NCI-H2107 treated with DMSO at 0.1 percent for 48 hours (cell line): ENCODE measurements around the gene RRP15.
"Not testable (repeated sequence)": the region's sequence is repeated elsewhere in the genome, so short reads cannot be mapped to it uniquely, and the experiment has no call there.

Experiments
- DNase-seq: peaks from one replicate; lab custom pipeline; 2025; ENCODE audit not compliant: unreplicated experiment; lab: John Stamatoyannopoulos, UW

The RRP15 gene

DNA sequence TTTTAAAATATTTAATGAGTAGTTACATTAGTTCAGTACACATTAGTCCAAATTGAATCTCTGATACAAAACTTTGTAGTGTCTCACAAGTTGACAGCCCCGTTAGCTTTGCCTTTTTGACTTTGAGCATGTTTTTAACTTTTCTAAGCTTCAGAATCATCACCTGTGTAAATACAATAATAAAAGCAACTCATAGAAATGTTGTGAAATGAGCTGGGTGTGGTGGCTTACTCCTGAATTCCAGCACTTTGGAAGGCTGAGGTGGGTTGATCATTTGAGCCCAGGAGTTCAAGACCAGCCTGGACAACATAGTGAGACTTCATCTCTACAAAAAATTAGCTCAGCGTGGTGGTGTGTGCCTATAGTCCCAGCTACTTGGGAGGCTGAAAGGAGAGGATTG lies 11.1 kb downstream of the RRP15 start:
- DNase-seq, result no peak

DNA sequence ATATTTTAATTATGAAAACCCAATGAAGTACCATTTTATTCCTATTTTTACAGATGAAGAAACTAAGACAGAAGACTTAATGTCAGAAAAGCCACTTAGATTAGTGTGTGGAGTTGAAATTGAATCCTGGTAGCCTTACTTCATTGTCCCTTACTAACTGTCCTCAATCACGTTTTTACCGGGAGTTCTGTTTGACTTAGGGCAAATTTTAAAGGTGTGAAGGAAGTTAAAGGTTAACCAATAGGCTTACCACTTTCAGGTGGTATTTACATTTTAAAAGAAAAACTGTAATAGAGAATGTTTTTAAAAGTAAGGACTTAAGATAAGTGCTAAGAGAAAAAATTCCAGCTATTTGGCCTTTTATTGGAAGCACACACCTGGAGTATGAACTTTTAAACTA lies 12.4 kb downstream of the RRP15 start:
- DNase-seq, result no peak

DNA sequence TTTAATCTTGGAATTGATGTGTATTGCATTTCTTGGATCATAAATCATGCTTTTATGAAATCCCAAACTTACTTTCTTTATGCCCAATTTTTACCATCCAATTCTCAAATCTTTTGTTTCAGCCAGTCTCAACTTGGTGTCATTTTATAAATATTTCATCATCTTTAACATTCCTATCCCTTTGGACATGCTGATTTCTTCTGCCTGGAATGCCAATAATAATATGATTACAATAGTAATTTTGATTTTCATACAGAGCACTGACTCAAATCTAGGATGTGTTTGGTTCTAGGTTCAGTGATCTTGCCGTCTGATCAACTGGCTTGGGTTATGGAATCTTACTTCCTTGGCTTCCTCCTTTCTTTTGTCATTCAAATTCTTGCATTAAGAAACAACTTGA lies 12.8 kb downstream of the RRP15 start:
- DNase-seq, result no peak

DNA sequence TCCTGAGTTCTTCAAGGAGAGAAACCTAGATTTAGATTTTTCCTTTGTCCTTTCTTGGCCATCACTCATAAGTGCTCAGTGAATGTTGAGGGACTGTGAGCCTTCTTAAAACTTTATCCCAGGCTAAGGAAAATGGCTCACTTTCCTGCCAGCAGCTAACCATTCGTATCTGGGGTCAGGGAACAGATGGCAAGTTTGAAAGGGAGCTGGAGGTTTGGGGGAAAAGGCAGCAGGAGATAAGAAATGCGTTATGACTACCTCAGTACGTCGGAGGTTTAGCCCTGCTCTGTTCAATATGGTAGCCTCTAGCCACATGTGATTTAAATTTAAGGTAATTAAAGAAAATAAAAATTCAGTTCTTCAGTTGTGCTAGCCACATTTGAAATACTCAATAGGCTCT lies 13.3 kb downstream of the RRP15 start:
- DNase-seq, result no peak

DNA sequence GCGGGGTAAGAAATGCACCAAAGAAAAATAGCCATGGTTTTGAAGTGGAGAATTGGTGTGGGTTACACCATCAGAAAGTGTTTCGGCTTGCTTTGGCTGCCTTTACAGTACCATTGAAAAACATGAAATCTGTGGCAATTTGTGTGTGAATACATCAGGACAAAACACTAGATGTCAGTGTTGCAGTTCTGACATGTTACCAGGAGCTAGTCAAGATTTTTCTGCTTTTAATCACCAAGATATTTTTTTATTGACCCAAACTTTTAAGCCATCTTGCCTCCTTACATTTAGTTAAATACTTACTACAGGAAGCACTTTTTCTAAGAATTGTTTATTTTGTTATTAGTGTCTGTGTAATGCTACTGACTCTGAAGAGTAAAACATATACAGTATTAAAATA lies 14.3 kb downstream of the RRP15 start:
- DNase-seq, result no peak

DNA sequence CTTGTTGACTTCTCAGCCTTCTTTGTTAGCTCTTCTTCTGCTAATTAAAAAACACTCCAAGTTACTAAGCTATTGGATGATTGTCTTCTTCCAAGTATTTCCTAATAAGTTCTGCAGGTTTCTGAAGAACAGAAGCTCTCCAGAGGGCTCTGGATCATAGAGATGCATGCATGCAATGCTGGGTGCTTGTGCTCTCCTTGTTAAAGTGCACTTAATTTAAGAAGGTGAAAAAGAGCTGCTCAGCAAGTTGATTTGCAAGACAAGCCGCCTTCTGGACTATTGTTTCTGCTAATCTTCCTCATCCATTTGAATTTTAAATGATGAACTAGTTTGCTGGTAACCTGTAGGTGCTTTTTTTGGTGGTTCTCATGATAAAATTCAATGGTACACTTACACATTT lies 16.1 kb downstream of the RRP15 start:
- no peak for DNase-seq

DNA sequence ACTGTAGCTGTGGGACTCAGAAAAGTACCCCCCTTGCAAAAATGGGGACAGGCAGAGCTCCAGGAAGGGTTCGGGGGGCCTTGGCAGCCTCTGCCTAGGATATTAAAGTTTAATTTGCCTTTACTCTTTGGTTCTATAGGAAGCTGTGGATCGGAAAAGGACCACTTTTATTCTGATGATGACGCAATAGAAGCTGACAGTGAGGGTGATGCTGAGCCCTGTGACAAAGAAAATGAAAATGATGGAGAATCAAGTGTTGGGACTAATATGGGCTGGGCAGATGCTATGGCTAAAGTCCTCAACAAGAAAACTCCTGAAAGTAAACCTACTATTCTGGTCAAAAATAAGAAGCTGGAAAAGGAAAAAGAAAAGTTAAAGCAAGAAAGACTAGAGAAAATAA lies 17.1 kb downstream of the RRP15 start:
- no peak for DNase-seq

DNA sequence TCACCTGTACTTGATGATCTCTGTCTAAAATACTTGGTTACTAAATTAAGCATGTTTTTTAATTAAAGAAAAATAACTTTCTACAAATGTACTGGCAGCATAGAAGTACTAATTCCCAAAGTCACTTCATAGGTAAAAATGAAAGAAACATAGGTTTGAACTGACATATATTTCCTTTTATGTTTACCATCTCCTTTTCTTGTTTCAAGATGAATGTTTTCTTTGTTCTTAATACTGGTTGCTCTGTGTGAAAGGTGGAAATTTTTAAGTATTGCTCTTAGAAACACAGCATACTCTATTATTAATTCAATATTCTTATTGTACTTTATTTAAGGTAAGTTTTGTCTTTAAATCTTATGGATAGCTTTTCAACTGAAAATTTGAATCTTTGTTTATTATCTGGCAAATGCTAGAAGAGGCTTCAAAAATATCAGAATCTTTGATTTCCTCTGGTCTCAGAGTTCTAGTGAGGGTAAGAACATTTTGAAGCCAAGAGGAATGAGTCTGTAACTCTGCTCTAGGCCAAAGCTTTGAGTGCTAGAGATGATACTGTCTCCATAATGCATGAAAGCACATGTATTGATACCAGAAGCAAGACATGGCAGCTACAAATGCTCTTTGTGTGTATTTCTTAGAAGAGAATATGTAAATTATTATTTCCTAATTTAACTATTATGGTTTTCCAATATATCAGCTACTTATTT lies 18.2 kb downstream of the RRP15 start:
- DNase-seq, result no peak

DNA sequence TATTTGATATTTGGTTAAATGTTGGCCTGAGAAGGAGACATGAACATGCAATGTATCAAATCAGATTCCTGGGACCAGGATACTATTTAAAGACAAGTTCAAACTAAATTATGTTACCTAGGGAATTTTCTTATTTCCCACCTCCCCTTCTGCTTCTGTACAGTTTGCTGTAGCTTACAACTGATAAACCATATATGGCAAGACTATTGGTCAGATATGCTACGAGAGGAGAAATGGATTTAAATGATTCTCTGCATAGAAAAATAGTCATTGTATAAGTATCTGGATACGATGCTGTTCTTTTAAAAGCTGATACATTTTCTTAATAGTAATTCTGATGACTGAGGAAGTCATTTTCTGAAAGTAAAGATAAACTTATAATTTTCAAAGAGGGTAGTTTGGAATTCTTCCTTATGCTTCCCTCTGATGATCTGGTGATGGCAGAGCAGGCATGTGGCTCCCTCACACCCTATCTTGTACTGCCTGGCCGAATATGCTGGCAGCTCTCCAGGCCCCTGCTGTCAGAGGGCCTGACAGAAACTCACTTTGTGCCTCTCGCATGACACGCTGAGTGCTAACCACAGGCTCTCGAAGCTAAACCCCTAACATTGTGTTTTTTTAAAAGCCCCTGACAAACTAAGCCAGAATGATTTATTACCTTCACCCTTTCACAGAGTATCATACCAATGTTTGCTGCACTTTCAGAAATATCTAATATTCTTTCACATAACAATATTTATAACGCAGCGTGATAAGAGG lies 19.4 kb downstream of the RRP15 start:
- peak; percentile 98 for DNase-seq

DNA sequence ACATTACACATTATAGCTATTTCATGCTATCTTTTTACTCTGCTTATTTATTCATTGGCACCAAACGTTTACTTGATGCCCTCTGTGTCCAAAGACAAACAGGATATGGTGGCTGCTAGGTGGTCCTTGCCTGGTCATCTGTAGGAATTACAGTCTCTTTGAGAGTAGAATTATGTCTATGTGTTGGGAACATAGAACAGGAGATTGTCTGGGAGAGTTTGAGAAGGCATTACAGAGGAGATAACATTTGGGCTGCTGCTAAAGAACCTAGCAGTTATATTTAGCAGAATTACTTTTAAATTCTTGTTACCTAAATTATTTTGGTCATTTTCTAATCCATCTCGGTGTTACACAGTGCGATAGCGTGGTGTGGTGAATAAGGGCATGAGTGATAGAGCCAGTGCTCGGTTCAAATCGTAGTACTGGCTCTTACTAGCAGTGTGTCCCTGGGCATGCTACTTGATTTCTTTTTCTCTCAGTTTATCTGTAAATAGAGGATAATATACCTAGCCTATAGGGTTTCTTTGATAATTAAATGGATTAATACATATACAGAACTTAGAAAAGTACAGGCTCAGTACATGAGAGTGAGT lies 20.5 kb downstream of the RRP15 start:
- no peak for DNase-seq

DNA sequence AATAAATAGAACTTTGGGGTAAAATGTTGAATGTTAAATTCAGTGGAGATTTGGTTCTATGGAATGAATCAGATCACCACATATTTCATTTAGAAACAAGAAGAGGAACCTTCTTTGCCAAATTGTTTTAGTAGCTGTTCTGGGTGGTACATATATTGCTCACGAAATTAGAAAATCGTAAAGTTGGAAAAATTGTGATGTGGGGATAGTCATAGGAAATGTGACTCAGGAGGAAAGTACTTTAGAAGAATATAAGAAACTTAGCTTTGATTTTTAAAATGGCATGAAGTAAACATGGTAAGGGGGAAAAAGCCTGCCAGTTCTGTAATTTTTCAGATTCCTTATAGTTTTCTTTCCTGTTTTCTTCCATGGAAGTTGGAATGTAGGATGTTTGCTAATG lies 27.4 kb downstream of the RRP15 start:
- DNase-seq, result no peak

DNA sequence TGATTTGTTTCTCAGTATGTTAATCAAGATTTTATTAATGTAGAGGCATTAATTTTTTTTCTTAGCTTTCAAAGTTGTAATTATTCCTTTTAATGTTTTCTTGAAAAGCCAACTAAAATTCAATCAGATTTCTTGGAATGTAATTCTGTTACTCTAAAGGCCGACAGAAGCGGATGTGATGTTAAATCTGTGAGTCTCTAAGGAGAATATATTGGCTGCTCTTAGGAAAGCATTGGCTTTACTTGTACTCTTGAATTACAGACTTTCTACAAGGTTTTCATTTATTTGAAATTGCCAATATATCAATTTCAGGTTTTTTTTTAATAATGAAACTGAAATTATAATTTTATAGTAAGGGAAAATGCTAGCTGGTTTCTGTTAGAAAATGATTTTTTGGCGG lies 29.2 kb downstream of the RRP15 start:
- DNase-seq, result no peak

DNA sequence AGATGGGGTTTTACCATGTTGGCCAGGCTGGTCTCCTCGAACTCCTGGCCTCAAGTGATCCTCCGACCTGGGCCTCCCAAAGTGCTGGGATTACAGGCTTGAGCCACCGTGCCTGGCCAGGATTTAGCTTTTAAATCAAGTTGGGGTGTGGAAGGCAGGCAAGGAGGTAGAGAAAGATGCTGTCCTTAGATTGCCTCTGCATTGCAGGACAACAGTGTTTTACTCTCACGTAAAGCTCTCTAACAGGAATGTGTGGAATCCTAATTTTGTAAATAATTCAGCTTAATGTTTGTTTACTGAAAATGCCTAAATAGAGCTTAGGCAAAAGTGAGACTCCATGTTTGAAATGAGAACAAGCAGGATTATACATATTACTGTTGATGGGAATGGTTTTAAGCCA lies 30.5 kb downstream of the RRP15 start:
- DNase-seq, result no peak

DNA sequence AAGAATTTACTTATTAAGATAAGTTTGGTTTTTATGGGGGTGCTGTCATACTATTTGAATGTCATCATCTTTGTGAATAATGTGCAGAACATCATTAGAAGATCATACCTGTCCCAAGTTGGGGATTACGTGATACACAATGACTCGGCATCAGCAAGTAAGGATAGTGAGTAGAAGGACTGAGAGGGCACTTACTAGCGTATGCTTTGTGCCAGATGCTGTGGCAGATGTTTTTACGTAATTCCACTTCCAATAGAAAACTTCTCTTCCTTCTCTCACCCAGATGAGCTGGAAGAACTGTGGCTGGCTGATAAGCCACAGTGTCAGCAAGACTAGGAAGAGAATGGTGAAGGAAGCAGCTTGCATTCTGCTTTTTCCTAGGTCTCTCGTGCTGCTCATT lies 32.0 kb downstream of the RRP15 start:
- DNase-seq, result no peak

DNA sequence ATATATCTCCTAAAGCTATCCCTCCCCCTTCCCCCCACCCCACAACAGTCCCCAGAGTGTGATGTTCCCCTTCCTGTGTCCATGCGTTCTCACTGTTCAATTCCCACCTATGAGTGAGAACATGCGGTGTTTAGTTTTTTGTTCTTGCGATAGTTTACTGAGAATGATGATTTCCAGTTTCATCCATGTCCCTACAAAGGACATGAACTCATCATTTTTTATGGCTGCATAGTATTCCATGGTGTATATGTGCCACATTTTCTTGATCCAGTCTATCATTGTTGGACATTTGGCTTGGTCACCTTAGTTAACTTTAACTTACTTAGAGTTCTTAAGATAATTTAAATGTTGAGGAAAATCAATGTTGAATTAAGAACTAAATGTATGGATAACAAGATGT lies 35.1 kb downstream of the RRP15 start:
- not testable (repeated sequence) for DNase-seq

DNA sequence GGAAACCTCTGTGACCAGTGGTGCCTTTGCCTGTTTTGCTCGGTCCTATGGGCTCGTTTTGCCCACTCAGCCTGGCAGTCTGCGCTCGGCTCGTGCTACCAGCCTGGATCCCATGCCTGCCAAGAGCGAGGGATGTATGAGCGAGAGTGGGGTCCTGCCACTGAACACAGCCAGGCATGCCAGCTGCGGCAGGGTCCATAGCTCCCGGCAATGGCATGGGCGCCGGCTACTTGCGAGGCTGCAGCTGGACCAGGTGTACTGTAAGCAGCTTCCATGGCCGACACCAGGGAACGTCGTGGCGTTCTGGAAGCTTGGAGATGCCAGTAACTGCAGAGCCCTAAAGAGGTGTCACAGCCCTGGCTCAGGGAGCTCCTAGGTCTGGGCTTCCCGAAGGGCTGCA lies 37.7 kb downstream of the RRP15 start:
- DNase-seq, result no peak

DNA sequence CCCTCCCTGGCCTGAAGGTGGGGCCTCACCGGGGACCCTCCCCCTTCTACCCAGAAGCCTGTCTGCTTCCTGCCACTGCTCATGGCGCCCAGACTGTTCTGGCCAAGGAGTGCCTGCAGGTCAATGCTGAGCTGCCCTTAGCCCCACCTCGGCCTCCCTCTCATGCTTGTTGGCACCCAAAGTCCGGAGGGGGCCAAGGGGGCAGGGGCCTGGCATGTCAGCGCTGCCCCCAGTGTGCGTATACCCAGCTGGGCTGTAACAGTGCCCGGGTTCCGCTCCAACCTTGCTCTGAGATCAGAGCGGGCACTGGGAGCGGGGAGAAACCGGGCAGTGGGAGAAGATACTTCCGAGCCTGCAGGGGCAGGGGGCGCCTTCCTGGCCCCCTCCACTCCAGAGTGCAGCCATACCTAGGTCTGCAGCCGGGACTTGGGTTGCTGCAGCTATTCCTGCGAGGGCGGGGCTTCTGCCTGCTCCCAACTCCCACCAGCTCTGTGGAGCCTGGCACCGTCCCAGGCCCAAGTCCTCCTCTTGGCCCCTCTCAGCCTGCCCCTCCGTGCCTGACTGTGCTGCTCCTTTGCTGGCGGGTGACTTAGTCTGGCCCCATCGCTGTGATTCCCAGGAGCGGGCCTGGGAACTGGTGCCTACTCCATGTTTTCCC lies 38.6 kb downstream of the RRP15 start:
- no peak for DNase-seq

DNA sequence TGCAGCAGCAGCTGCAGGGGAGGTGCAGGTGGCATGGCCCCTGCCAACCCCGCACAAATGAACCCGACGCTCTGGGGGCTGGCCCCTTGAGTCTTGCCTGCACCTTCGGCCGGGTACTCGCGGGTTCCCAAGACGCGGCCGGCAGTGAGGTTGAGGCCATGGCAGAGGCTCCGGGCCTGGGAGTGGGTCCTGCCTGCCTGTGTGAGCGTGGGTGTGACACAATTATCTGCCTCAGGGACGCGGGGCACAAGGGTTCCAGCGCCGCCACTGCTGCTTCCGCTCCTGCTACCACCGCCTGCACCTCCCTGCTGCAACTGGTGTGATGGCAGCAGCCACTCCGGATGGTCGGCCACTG lies 39.1 kb downstream of the RRP15 start:
- DNase-seq, result no peak

DNA sequence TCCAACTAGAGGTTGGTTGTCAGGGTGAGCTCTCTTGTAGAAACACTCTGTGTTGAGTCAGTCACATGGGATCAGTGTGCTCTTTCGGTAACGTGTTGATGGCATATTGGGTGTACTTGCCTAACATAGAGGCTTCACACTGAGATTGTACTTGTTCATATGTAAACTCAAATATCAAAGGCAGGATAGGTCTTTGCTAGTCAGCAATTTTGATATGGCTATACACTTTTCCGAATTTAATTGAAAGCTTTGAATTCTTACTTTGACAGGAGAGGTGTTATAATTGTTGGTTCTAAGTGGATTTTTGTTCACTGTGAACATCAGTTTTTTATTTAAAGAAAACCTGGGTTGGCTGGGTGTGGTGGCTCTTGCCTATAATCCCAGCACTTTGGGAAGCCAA lies 43.7 kb downstream of the RRP15 start:
- no peak for DNase-seq

DNA sequence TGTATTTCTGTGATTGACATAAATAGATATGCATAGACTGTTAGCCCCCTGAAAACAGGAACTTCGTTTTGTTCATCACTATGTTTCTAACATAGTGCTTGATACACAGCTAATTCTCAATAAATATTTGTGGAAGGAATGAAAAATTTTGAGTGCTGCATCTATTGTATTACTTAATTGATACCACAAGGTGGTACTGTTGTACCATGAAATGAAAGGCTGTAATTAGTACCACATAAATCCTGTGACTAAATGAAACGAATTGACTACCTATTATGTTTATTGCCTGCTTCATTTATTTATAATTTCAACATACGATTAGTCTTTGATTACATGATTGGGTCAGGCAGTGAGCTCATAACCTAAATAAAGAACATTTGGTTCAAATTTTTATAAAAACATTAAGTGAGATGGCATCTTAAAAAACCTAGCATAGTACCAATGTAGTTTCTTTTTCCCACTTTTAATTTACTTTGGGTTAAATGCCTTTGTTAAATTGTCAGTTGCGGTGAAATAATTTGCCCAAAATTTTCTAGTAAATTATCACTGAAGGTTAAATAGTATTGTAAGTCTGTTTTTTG lies 45.0 kb downstream of the RRP15 start:
- DNase-seq, result peak; percentile 70

DNA sequence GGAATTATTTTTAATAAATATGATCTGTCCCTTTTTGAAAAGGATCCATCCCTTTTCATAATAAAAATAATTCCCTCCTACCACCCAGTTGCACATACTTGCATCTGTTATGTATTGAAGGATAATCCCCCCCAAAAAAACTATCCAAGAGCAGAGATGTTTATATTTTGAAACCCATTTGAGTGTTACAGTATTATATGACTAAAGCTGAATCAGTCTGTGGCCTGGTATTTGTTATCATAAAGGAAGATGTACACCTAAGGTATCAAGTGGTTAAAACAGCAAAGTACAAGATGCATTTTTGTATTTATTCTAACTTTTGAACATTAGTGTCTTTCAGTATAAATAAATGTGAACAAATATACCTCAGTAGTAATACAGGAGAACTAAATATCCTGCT lies 47.3 kb downstream of the RRP15 start:
- DNase-seq, result no peak

DNA sequence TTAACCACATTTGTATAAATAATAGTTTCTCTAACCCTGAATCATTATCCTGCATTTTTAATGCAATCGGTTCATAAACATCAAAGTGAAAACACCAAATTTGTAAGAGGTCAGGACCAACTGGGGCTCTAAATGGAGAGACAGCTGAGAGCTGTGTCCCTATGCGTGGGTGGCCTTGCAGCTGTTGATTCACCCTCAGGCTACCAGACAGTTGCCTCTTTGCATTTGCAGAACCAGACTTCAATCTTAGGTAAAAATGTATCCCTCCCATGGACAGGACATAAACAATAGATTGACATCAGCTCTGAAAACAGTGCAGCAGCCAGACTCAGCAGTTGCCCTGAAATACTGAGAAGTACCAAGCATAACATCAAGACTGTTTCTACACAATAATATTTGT lies 51.2 kb downstream of the RRP15 start:
- DNase-seq, result no peak
